Measurements from ENCODE around the gene ZNF57.

DNA sequence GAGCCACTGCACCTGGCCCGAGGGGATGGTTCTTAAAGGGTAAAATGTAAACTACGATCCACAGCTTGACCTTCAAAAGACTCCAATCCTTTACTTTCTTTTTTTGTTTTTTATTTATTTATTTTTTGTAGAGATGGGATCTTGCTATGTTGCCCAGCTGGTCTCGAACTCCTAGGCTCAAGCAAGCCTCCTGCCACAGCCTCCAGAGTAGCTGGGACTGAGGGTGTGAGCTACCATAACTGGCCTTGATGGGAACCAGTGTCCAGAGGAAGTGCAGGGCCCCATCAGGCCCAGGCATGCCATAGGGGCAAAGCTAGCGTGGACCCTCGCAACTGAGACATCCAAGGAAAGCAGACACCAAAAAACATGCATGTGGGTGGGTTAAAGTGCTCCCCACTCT lies 62.4 kb downstream of the ZNF57 start:
- TF ChIP-seq, protein P1, sequence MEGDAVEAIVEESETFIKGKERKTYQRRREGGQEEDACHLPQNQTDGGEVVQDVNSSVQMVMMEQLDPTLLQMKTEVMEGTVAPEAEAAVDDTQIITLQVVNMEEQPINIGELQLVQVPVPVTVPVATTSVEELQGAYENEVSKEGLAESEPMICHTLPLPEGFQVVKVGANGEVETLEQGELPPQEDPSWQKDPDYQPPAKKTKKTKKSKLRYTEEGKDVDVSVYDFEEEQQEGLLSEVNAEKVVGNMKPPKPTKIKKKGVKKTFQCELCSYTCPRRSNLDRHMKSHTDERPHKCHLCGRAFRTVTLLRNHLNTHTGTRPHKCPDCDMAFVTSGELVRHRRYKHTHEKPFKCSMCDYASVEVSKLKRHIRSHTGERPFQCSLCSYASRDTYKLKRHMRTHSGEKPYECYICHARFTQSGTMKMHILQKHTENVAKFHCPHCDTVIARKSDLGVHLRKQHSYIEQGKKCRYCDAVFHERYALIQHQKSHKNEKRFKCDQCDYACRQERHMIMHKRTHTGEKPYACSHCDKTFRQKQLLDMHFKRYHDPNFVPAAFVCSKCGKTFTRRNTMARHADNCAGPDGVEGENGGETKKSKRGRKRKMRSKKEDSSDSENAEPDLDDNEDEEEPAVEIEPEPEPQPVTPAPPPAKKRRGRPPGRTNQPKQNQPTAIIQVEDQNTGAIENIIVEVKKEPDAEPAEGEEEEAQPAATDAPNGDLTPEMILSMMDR (conservative IDR thresholded peaks at IDR 0.05 in 1 of 2, IDR thresholded peaks at IDR 0.05 in 1 of 2; ENCODE audit: low read depth in 1 of 2, low read length in 2 of 2) = no peak
- TF ChIP-seq EZH2 (IDR thresholded peaks at IDR 0.05; ENCODE audit: low read length, missing control alignments) = no peak

Data from fibroblast of lung (primary cell).